GM12891 (cell line): ENCODE measurements around the gene PLEKHH2. TPM values are rescaled to one million over a fixed set of nuclear protein-coding genes. Genes with fewer than 3 reads are reported as not detected.
"Not testable (repeated sequence)": the region's sequence is repeated elsewhere in the genome, so short reads cannot be mapped to it uniquely, and the experiment has no call there.

Source experiments
- DNase-seq: peaks from one replicate; pipeline ENCODE4 v3.0.0; 2011; ENCODE audit warnings: low spot score; ENCODE audit not compliant: insufficient read length
- FAIRE-seq: peaks from 2 replicates; lab custom pipeline; 2011; peaks lifted over from hg19 to GRCh38; lab: Jason Lieb, UNC
- PAX5 ChIP-seq: IDR thresholded peaks from 2 replicates; pipeline ENCODE4 v1.6.1; 2011; ENCODE audit warnings: low read length, moderate library complexity, mild to moderate bottlenecking; ENCODE audit not compliant: insufficient read depth, severe bottlenecking
- POLR2A ChIP-seq: IDR thresholded peaks from 2 replicates; pipeline ENCODE4 v1.6.1; 2011; ENCODE audit warnings: low read depth, low read length, control low read depth
- POLR2AphosphoS5 ChIP-seq: IDR thresholded peaks from 2 replicates; pipeline ENCODE4 v1.6.1; 2011; ENCODE audit warnings: low read depth, low read length, control low read depth
- POU2F2 ChIP-seq: IDR thresholded peaks from 2 replicates; pipeline ENCODE4 v1.6.1; 2011; ENCODE audit warnings: low read depth, mild to moderate bottlenecking, control low read depth, low read length, moderate library complexity
- SPI1 ChIP-seq: IDR thresholded peaks from 2 replicates; pipeline ENCODE4 v1.6.1; 2011; ENCODE audit warnings: low read depth, low read length, control low read depth
- TAF1 ChIP-seq: IDR thresholded peaks from 2 replicates; pipeline ENCODE4 v1.6.1; 2011; ENCODE audit warnings: low read depth, low read length, control low read depth
- polyA plus RNA-seq: library from polyadenylated mRNA; unstranded; fragments of >200 nt; gene quantifications from one replicate; pipeline ENCODE4 v1.2.1, GENCODE V29; 2012; ENCODE audit warnings: low read depth, missing spikeins, inconsistent platforms; ENCODE audit not compliant: missing spikeins

The PLEKHH2 gene
- not detected for polyA plus RNA-seq

DNA sequence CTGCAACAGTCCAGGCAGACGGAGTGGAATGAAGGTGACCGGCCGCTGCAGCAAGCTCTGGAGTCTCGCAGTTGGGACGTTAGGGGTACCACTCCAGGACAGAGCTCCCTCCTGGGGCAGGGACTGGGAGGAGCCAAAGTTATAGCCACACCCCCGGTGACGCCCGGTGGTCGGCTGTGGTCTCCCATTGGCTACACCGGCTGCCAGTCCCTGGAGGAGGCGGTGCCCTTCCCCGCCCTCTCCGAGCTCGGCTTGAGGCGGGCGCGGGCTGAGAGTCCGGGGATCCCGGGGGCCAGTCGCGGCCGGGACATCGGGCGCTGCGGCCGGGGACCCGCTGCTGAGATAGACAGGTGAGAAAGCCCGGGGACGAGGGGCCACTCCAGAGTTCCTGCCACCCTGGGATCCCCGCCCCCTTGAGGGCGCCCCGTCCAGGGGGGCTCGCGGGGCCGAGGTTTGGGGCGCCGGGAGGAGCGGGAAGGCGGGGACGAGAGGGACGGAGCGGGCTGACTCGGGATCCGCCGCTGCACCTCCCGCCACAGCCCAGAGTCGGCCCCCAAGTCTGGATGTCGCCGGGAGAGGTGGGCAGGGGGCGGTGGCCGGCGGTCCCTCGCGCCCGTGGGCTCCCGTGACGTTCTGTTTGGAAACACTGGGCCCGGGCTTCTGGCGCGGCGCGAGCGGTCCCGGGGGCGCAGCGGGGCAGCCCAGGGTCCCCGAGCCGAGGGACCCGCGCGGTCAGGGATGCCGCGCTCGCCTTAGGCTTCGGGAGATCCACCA, at the start of gene PLEKHH2:
Gene PLEKHH2 (plus strand): TSS at position 231 of the 774 bp plus-strand sequence. CDS start 7,414 bp downstream, outside the sequence.
- TF ChIP-seq POU2F2 (no peak), SPI1 (no peak), TAF1 (no peak), POLR2A (no peak), POLR2AphosphoS5 (no peak), PAX5 (no peak)
- DNase-seq = peak; percentile 74
- FAIRE-seq = no peak

DNA sequence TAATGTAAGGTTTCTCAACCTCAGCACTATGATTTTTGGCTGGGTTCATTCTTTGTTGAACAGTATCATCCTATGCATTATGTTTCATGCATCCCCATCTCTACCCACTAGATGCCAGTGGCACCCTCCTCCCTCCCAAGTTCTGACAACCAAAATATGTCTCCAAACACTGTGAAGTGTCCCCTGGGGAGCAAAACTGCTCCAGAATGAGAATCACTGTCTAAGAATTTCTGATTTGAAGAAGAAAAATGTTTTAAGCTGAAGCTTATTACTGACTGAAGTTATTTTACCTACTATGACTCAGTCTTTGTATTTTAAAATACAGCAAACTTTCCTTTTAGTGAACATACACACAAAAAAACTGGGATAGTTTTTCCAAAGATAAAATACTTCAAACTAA, 44.6 kb upstream of the PLEKHH2 start:
- no peak for FAIRE-seq
- no peak for DNase-seq
- TF ChIP-seq POLR2AphosphoS5 (no peak), POLR2A (no peak), SPI1 (no peak), POU2F2 (no peak)

DNA sequence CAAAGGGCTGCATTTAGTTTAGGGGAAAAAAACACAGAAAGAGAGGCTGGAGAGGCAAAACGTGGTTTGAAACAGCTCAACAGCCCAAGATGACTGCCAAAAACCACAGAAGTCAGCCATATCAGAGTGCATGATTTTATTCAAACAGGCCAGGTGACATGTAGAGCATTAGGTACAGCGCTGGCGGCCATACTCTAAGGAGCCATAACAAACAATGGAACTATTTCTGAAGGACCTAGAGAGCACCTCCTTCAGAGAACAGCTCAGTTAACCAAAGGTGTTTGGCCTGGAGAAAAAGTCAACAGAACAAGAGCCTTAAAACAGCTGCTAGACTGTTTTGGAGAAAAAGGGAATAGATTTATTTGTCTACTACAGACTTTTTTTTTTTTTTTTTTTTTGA, 43.8 kb upstream of the PLEKHH2 start:
- no peak for DNase-seq
- no peak for FAIRE-seq

DNA sequence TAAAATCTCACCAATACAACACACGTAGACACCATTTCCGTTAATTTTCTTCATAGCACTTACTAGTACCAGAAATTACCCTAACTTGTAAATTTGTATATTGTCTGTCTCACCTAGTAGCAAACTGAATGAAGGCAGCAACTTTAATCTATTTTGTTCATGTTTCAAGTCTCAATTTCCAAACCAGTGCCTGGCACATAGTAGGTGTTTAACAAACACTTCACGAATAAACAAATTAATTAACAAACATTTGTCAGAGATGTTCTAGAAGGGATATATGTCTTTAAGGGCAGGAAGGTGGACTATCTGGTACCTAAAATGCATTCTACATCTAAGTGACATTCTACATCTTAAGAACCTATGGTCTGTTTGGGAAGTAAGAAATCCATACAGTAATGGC, 42.2 kb upstream of the PLEKHH2 start:
- DNase-seq = no peak
- no peak for FAIRE-seq
- no peak for TF ChIP-seq POLR2A
- no peak for TF ChIP-seq PAX5
- TF ChIP-seq POLR2AphosphoS5 = no peak
- TF ChIP-seq POU2F2 = no peak
- TF ChIP-seq TAF1 = no peak
- TF ChIP-seq SPI1 = no peak

More for the DNA sequence above, 43.8 kb upstream of the PLEKHH2 start:
- no peak for TF ChIP-seq SPI1

DNA sequence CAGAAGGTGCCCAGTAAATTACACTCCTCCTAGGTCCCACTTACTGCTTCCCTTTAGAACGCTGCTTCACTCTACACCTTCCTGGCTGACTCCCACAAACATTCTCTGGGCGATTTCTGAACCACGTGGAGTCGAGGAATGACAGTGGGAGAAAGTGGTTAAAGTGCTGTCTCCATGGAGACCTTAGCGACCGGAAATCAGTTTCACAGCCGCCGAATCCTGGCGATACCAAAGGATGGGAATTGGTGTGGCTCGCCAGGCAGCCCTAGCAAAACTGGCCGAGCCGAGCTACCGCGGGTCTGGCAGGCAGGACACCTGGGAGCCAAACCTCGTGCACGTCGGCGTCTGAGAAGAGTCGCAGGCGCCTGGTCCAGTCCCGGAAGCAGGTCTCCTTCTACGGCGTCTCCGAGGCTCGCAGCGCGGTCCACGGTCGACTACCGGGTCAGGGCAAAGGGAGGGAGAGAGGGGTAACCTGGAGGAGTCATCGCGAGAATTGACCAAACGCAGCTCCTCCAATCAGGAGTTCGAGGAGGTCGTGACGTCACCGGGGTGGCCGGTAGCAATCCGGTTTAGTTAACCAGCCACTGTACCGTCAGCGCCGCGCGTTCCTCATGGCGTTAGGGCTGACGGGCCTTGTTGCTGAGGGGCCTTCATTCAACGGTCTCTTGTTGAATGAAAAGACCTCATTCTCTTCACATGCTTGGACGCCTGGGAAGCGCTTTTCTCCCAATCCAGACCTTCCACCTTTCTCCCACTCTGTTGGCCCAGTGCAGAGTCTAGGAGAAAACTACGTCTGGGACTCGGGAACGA, 41.3 kb upstream of the PLEKHH2 start, which contains the start of gene THADA:
Gene THADA (minus strand): TSS at position 436 of the 810 bp plus-strand sequence. CDS start 3,646 bp downstream, outside the sequence.
- FAIRE-seq = peak; percentile 93
- peak; percentile 80 for DNase-seq
- TF ChIP-seq POLR2AphosphoS5 = peak; percentile 99
- peak; percentile 75 for TF ChIP-seq POU2F2
- TF ChIP-seq PAX5 = no peak
- TF ChIP-seq SPI1 = no peak
- peak; percentile 99 for TF ChIP-seq POLR2A
- TF ChIP-seq TAF1 = peak; percentile 93

DNA sequence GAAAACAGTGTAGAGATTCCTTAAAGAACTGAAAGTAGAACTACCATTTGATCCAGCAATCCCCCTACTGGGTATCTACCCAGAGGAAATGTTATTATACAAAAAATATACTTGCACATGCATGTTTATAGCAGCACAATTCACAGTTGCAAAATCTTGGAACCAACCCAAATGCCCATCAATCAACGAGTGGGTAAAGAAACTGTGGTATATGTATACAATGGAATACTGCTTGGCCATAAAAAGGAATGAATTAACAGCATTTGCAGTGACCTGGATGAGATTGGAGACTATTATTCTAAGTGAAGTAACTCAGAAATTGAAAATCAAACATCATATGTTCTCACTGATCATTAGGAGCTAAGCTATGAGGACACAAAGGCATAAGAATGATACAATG, 36.5 kb upstream of the PLEKHH2 start:
- not testable (repeated sequence) for DNase-seq, FAIRE-seq

DNA sequence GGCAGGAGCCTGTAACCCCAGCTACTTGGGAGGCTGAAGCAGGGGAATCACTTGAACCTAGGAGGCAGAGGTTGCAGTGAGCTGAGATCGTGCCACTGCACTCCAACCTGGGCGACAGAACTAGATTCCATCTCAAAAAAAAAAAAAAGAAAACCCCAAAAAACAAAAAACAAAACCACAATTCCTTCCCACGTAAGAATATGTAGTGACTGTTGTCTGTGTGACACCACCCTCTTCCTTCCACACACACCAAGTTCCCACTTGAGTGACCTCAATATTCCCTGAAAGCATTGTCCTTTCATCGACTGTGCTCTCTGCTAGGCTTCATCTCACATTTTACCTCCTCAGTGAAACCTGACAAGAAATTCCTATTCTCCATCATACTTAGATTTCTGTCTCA, 32.4 kb upstream of the PLEKHH2 start:
- FAIRE-seq (no peak), DNase-seq (no peak)
- TF ChIP-seq SPI1 = no peak
- TF ChIP-seq POLR2AphosphoS5 = no peak
- TF ChIP-seq POU2F2 = no peak
- TF ChIP-seq POLR2A = no peak
- no peak for TF ChIP-seq PAX5
- no peak for TF ChIP-seq TAF1

DNA sequence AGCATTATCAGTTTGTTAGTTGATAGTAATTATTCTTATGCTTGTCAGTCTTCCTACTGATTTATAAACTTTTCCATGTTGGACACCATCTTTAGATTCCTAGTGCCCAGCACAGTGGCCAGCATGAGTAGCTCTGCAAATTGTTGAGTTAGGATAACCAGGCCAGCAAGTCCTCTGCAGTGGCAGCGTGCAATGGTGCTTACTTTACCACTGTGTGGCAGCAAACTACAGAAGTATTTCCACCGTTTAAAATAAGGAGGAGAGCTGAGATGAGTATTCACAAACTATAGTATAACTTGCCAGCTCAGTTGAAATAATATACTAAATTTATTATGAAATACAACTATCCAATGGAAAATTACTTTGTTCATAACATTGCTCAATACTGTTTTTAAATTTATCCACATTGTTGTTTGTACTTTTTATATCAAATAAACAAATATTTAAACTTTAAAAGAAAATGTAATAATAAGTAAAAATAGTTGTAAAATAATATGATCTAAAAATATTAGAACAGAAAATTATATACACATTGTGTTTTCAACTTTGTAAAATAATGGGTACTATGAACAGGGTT, 31.9 kb upstream of the PLEKHH2 start:
- no peak for TF ChIP-seq SPI1
- TF ChIP-seq PAX5 = no peak
- TF ChIP-seq TAF1 = no peak
- no peak for TF ChIP-seq POLR2A
- TF ChIP-seq POLR2AphosphoS5 = no peak
- no peak for TF ChIP-seq POU2F2
- FAIRE-seq (peak; percentile 9), DNase-seq (no peak)

DNA sequence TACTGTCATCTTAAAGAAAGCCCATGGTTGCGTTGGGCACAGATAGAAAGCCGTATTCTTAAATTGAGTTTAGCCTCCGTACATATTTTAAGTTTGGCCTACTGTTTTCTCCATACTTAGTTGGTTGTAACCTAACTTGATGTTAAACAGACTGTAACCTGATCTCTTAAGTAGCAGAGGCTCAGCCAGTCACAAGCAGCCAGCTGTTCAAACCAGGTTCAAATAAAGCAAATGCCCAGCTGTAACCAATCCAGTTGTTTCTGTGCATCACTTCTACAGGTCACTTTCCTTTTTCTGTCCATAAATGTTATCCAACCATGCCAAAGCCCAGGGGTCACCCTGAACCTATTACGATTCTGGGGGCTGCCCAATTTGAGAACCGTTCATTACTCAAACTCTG, 31.2 kb upstream of the PLEKHH2 start:
- TF ChIP-seq POLR2AphosphoS5 (no peak), SPI1 (no peak), POU2F2 (no peak), TAF1 (no peak), PAX5 (no peak), POLR2A (no peak)
- FAIRE-seq (no peak), DNase-seq (no peak)
